ENCODE data around the gene MRPL34. TPM values are rescaled to one million over a fixed set of nuclear protein-coding genes. Genes with fewer than 3 reads are reported as not detected.

The MRPL34 gene
- total and polyA plus RNA-seq, 8 donors = 32.4 to 78.1 (median 39.3) TPM

GRCh38 chr19:17303167-17303939, 2.3 kb upstream of the MRPL34 start, which contains the start of gene ABHD8:
ABHD8 (minus strand) TSS chr19:17303425; CDS start chr19:17301616, 1,809 bp downstream.
- Histone ChIP-seq H3K36me3 (no peaks in the 10 kb centered on the region), H3K9me3 (no peaks in the 10 kb centered on the region), H3K4me3 (peak within 1 kb of the TSS; percentile 64 to 88 (median 76)), H3K27ac (peak within 1 kb of the TSS; percentile 25 to 58 (median 52)), H3K4me1 (peaks cover 5 to 30% (median 15%) of the 10 kb centered on the region in 3 donors), H3K27me3 (no peaks in the 10 kb centered on the region)
- ATAC-seq = peak; percentile 73 to 86 (median 80)
- WGBS, 2 donors = 1 to 2% methylated on average over 50 to 52 of the region's 52 CpGs
- intact Hi-C loops (cut with DNase I) = no loop called here
- TF ChIP-seq CTCF (IDR thresholded peaks at IDR 0.05) = peak; percentile 61 to 68 (median 64)
- FAIRE-seq = no peak
- DNase-seq = peak; percentile 96 to 99 (median 98)

GRCh38 chr19:17303940-17304267, 1.8 kb upstream of the MRPL34 start:
- 70 to 78% methylated on average over 12 of the region's 12 CpGs for WGBS, 2 donors
- Histone ChIP-seq H3K4me1 (peaks cover 5 to 30% (median 15%) of the 10 kb centered on the region in 3 donors), H3K4me3 (peak overlapping the region in 2 of 4 donors; percentile 64 to 88), H3K36me3 (no peaks in the 10 kb centered on the region), H3K27me3 (no peaks in the 10 kb centered on the region), H3K27ac (no peak overlapping the region), H3K9me3 (no peaks in the 10 kb centered on the region)
- TF ChIP-seq CTCF (IDR thresholded peaks at IDR 0.05) = no peak
- no peak for FAIRE-seq
- no peak for ATAC-seq
- intact Hi-C loops (cut with DNase I) = no loop called here
- no peak for DNase-seq

- DNase-seq = peak in 1 of 6 donors; percentile 55
- TF ChIP-seq CTCF (IDR thresholded peaks at IDR 0.05) = no peak
- peak overlapping the region; percentile 33 to 90 (median 88) for H3K27ac ChIP-seq
- H3K27me3 ChIP-seq = no peaks in the 10 kb centered on the region
- no peak for FAIRE-seq
- intact Hi-C loops (cut with DNase I) = no loop called here
- no peaks in the 10 kb centered on the region for H3K36me3 ChIP-seq
- 57 to 59% methylated on average over 12 of the region's 12 CpGs for WGBS, 2 donors
- peaks cover 5 to 30% (median 15%) of the 10 kb centered on the region in 3 donors for H3K4me1 ChIP-seq
- no peak for ATAC-seq
- H3K9me3 ChIP-seq = no peaks in the 10 kb centered on the region
- peak overlapping the region in 1 of 4 donors; percentile 73 for H3K4me3 ChIP-seq
Observed at GRCh38 chr19:17304386-17305215, 1.1 kb upstream of the MRPL34 start.

GRCh38 chr19:17305216-17305516, 506 bp upstream of the MRPL34 start:
- 0 to 3% methylated on average over 7 of the region's 7 CpGs for WGBS, 2 donors
- peaks cover 5 to 32% (median 15%) of the 10 kb centered on the region in 3 donors for H3K4me1 ChIP-seq
- no peaks in the 10 kb centered on the region for H3K27me3 ChIP-seq
- no peaks in the 10 kb centered on the region for H3K36me3 ChIP-seq
- ATAC-seq = no peak
- H3K4me3 ChIP-seq = peak overlapping the region in 1 of 4 donors; percentile 73
- no peak for DNase-seq
- no peaks in the 10 kb centered on the region for H3K9me3 ChIP-seq
- H3K27ac ChIP-seq = peak overlapping the region; percentile 33 to 90 (median 88)
- TF ChIP-seq CTCF (IDR thresholded peaks at IDR 0.05) = no peak
- intact Hi-C loops (cut with DNase I) = no loop called here
- FAIRE-seq = no peak
